GM23248 (cell line): Measurements from ENCODE around the gene RRAS2.

Experiments
- EZH2 ChIP-seq: fragments of 200-600 bp; sonication (generic); IDR thresholded peaks from 2 replicates; pipeline ENCODE4 v1.6.1; 2018; ENCODE audit warnings: antibody characterized with exemption, mild to moderate bottlenecking; ENCODE audit not compliant: insufficient read depth, poor library complexity, severe bottlenecking
- EZH2phosphoT487 ChIP-seq: fragments of 200-600 bp; sonication (generic); IDR thresholded peaks from 2 replicates; pipeline ENCODE4 v1.6.1; 2018; ENCODE audit warnings: antibody characterized with exemption, moderate library complexity, mild to moderate bottlenecking, low read depth; ENCODE audit not compliant: insufficient read depth

DNA sequence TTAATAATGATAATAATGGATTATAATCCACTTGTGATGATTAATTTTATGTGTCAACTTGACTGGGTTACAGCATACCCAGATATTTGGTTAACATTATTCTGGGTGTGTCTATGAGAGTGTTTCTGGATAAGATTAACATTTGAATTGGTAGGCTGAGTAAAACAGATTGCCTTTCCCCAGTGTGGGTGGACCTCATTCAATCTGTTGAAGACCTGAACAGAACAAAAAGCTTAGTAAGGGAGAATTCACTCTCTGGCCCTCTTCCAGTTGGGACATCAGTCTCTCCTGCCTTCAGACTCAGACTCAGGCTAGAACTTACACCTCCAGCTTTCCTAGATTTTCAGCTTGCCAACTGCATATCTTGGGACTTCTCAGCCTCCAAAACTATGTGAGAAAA is 37.3 kb upstream of the RRAS2 start:
- TF ChIP-seq EZH2 (no peak), EZH2phosphoT487 (no peak)
